Vagina (tissue), 2 donors: Measurements from ENCODE around the gene PTPN3.

Experiments
- POLR2AphosphoS5 ChIP-seq, 2 donors: sonication (generic); formaldehyde crosslinking; IDR thresholded peaks; one replicate each; pipeline ENCODE4 v1.9.0; 2017; ENCODE audit warnings: antibody characterized with exemption in 2 of 2, mild to moderate bottlenecking in 2 of 2, low read depth in 1 of 2; ENCODE audit not compliant: insufficient read depth in 1 of 2
- TF ChIP-seq, protein P1 (sequence below), 3 experiments: fragments of 450-650 bp in 2 of 3; fragments of 200-600 bp in 1 of 3; sonication (generic) in 1 of 3; IDR thresholded peaks; one replicate each; pipeline ENCODE4 v1.5.1; 2017 to 2019; ENCODE audit warnings: antibody characterized with exemption in 3 of 3, mild to moderate bottlenecking in 2 of 3, moderate library complexity in 2 of 3

DNA sequence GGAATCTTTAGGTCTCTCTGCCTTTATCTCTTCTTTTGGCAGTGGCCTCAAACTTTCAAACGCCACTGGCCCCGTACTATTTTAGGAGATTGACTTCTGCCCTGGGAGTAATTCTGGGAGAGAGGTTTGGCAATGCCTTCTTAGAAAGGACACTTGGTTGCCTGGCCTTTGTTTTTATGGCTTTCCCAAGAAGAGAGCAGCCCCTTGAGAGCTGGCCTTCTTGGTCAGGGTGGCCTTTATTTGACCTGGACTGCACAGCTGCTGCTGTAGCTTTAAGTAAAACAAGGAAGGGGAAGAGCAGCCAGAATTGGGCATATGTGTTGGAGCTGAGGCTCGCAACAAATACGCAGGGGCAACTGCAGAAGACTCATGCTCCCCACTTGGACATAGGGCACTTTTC, 60.8 kb downstream of the PTPN3 start:
- TF ChIP-seq POLR2AphosphoS5 (IDR thresholded peaks at IDR 0.05; ENCODE audit: insufficient read depth in 1 of 2, low read depth in 1 of 2) = no peak
- TF ChIP-seq, protein P1, sequence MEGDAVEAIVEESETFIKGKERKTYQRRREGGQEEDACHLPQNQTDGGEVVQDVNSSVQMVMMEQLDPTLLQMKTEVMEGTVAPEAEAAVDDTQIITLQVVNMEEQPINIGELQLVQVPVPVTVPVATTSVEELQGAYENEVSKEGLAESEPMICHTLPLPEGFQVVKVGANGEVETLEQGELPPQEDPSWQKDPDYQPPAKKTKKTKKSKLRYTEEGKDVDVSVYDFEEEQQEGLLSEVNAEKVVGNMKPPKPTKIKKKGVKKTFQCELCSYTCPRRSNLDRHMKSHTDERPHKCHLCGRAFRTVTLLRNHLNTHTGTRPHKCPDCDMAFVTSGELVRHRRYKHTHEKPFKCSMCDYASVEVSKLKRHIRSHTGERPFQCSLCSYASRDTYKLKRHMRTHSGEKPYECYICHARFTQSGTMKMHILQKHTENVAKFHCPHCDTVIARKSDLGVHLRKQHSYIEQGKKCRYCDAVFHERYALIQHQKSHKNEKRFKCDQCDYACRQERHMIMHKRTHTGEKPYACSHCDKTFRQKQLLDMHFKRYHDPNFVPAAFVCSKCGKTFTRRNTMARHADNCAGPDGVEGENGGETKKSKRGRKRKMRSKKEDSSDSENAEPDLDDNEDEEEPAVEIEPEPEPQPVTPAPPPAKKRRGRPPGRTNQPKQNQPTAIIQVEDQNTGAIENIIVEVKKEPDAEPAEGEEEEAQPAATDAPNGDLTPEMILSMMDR (IDR thresholded peaks at IDR 0.05) = no peak
